HepG2 (cell line): ENCODE data around the gene ATP13A1. TPM values are rescaled to one million over a fixed set of nuclear protein-coding genes. Genes with fewer than 3 reads are reported as not detected.

ENCODE experiments used
- CBX1 ChIP-seq: IDR thresholded peaks from one replicate; pipeline ENCODE4 v1.6.1; 2016; ENCODE audit warnings: antibody characterized with exemption, low read depth
- GABPB1 ChIP-seq: IDR thresholded peaks from 2 replicates; pipeline ENCODE4 v1.6.1; 2016; ENCODE audit warnings: mild to moderate bottlenecking, missing genetic modification reagents, moderate library complexity, missing compliant biosample characterization
- GFI1 ChIP-seq: sonication (generic); formaldehyde crosslinking; IDR thresholded peaks from 2 replicates; pipeline ENCODE4 v1.5.0; 2020; ENCODE audit warnings: missing genetic modification reagents, mild to moderate bottlenecking, borderline replicate concordance
- GRHL1 ChIP-seq: sonication (generic); formaldehyde crosslinking; conservative IDR thresholded peaks from 2 replicates; pipeline ENCODE4 v1.8.0; 2022; ENCODE audit warnings: missing genetic modification reagents
- IRX3 ChIP-seq: sonication (generic); formaldehyde crosslinking; IDR thresholded peaks from 2 replicates; pipeline ENCODE4 v1.8.1; 2023; ENCODE audit warnings: mild to moderate bottlenecking, low read depth, missing genetic modification reagents, borderline replicate concordance
- NFE2 ChIP-seq: sonication (generic); formaldehyde crosslinking; IDR thresholded peaks from 2 replicates; pipeline ENCODE4 v1.4.0; 2020; ENCODE audit warnings: missing genetic modification reagents
- NR1H2 ChIP-seq: sonication (generic); formaldehyde crosslinking; IDR thresholded peaks from 2 replicates; pipeline ENCODE4 v1.8.1; 2022; ENCODE audit warnings: low read depth, missing genetic modification reagents, borderline replicate concordance
- PHB2 ChIP-seq: fragments of 450-650 bp; IDR thresholded peaks from 2 replicates; pipeline ENCODE4 v1.6.1; 2018; ENCODE audit not compliant: partially characterized antibody
- TBP ChIP-seq: sonication (generic); formaldehyde crosslinking; IDR thresholded peaks from 2 replicates; pipeline ENCODE4 v1.5.0; 2020; ENCODE audit warnings: missing genetic modification reagents
- YEATS4 ChIP-seq: sonication (generic); formaldehyde crosslinking; IDR thresholded peaks from 2 replicates; pipeline ENCODE4 v1.4.0; 2020; ENCODE audit warnings: missing genetic modification reagents, borderline replicate concordance
- ZNF205 ChIP-seq: IDR thresholded peaks from 2 replicates; pipeline ENCODE4 v1.6.1; 2018; ENCODE audit warnings: missing biosample characterization, missing genetic modification reagents
- ZNF224 ChIP-seq: sonication (generic); formaldehyde crosslinking; IDR thresholded peaks from 2 replicates; pipeline ENCODE4 v1.5.0; 2020; ENCODE audit warnings: mild to moderate bottlenecking, missing genetic modification reagents
- ZNF318 ChIP-seq: sonication (generic); formaldehyde crosslinking; IDR thresholded peaks from 2 replicates; pipeline ENCODE4 v1.4.0; 2020; ENCODE audit warnings: mild to moderate bottlenecking, missing genetic modification reagents
- ZNF484 ChIP-seq: sonication (generic); formaldehyde crosslinking; IDR thresholded peaks from 2 replicates; pipeline ENCODE4 v1.5.1; 2020; ENCODE audit warnings: mild to moderate bottlenecking, low read depth, missing genetic modification reagents, borderline replicate concordance
- ZSCAN9 ChIP-seq: IDR thresholded peaks from 2 replicates; pipeline ENCODE4 v1.6.1; 2016; ENCODE audit warnings: borderline replicate concordance
- polyA plus RNA-seq, 8 experiments: library from polyadenylated mRNA; depleted of rRNA in 3 of 8; stranded (reverse) in 7 of 8; unstranded in 1 of 8; fragments of >200 nt; fragmentation: Illumina TruSeq in 4 of 8; extraction: Trizol in 4 of 8; gene quantifications; 2 replicates each; pipeline versions ENCODE4 v1.2.1 to v1.2.3, GENCODE V29; 2011 to 2016; ENCODE audit warnings: low read depth in 4 of 8, missing spikeins in 1 of 8, mixed read lengths in 1 of 8; ENCODE audit not compliant: insufficient read depth in 1 of 8
- total RNA-seq, 5 experiments: library from RNA; depleted of rRNA; stranded (reverse); fragments of >200 nt; fragmentation: Illumina TruSeq; extraction: Trizol; gene quantifications; 2 replicates each; pipeline ENCODE4 v1.2.3, GENCODE V29; 2016; ENCODE audit warnings: low read depth in 1 of 5
- TF ChIP-seq, protein P1 (sequence below): fragments of 450-650 bp; IDR thresholded peaks from 2 replicates; pipeline ENCODE4 v1.6.1; 2017; ENCODE audit warnings: mild to moderate bottlenecking

Gene ATP13A1
- total and polyA plus RNA-seq, 2 of the 13 experiments (the other 11 are each of a cell fraction or from before 2014, with no cell fraction given): 23.2 to 41.7 TPM

DNA sequence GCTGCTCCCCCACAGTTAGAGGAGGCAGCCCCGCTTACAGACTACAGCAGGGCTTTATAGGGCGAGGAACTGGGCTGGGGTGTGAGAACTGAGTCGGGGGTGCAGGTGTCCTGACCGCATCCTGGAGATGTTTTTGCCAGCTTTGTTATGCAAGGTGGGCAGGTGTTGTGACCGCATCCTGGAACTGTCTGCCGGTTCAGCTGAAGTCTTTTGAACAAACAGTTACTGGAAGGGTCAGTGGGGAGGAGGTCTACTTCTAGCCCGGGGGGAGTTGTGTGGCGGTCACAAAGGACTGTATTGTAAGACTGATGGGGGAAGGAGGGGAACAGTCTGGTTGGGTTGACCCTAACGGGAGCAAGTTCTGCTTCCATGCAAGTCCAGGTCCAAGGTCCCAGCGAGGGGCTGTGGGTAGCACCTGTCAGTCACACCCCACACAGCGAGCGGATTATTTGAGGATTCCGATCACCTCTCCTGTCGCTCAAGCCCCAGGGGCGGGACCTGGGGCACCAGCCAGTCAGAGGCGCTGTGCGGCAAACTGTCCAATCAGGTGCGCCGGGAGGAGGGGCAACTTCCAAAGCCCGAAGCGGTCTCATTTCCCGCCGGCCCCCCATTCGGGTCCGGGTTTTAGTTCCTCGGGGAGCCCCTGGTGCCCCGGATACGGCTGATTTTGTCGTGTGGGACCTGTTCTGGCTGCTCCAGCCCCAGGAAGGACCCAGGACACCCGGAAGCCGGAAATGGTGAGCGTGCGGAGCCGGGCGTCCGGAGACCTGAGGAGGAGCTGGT is 4.9 kb upstream of the ATP13A1 start, which contains the start of gene ZNF101 (continued):
- TF ChIP-seq, protein P1, sequence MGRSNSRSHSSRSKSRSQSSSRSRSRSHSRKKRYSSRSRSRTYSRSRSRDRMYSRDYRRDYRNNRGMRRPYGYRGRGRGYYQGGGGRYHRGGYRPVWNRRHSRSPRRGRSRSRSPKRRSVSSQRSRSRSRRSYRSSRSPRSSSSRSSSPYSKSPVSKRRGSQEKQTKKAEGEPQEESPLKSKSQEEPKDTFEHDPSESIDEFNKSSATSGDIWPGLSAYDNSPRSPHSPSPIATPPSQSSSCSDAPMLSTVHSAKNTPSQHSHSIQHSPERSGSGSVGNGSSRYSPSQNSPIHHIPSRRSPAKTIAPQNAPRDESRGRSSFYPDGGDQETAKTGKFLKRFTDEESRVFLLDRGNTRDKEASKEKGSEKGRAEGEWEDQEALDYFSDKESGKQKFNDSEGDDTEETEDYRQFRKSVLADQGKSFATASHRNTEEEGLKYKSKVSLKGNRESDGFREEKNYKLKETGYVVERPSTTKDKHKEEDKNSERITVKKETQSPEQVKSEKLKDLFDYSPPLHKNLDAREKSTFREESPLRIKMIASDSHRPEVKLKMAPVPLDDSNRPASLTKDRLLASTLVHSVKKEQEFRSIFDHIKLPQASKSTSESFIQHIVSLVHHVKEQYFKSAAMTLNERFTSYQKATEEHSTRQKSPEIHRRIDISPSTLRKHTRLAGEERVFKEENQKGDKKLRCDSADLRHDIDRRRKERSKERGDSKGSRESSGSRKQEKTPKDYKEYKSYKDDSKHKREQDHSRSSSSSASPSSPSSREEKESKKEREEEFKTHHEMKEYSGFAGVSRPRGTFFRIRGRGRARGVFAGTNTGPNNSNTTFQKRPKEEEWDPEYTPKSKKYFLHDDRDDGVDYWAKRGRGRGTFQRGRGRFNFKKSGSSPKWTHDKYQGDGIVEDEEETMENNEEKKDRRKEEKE: no peak
- TF ChIP-seq TBP (no peak), NR1H2 (0 out of 2 replicates have a peak, but pooled peaks have one; percentile 43), GFI1 (CRISPR knock-in tag) (peak; percentile 76; the same call in 1 of the 2 replicates), CBX1 (peak; percentile 26), YEATS4 (CRISPR knock-in tag) (no peak; the same call in 1 of the 2 replicates), NFE2 (CRISPR knock-in tag) (no peak), ZSCAN9 (peak; percentile 67; the same call in 1 of the 2 replicates), GABPB1 (peak; percentile 86), ZNF484 (CRISPR knock-in tag) (no peak), ZNF318 (0 out of 2 replicates have a peak, but pooled peaks have one; percentile 31), IRX3 (no peak), GRHL1 (CRISPR knock-in tag) (no peak), PHB2 (no peak), ZNF205 (no peak), ZNF224 (CRISPR knock-in tag) (no peak; the same call in 1 of the 2 replicates)
